ENCODE data around the gene APEX1. TPM values are rescaled to one million over a fixed set of nuclear protein-coding genes. Genes with fewer than 3 reads are reported as not detected.

APEX1 gene
- total RNA-seq, 3 donors from 2014 or later = 129 to 165 (median 150) TPM

- Histone ChIP-seq H3K4me1 (peaks cover 2 to 4% of the 10 kb centered on the region in 2 donors), H3K9me3 (no peaks in the 10 kb centered on the region), H3K27ac (peak overlapping the region; percentile 95 to 97), H3K27me3 (no peaks in the 10 kb centered on the region), H3K4me3 (peak overlapping the region; percentile 79 to 86 (median 81)), H3K36me3 (no peaks in the 10 kb centered on the region)
- DNase-seq (ENCODE audit: low spot score in 2 of 2) = no peak
- intact Hi-C loops (cut with DNase I; ENCODE audit: low total_unique reads) = loop anchor here (5.0 kb wide), 1 partner anchor 194 kb away; no protein-coding TSS in a partner anchor
- no peak for TF ChIP-seq CTCF (IDR thresholded peaks at IDR 0.05)
- no peak for TF ChIP-seq POLR2A (IDR thresholded peaks at IDR 0.05)
- TF ChIP-seq POLR2AphosphoS5 (IDR thresholded peaks at IDR 0.05) = no peak
These were observed 41.3 kb upstream of the APEX1 start for GRCh38 chr14:20413744-20414082.

- Histone ChIP-seq H3K9me3 (no peaks in the 10 kb centered on the region), H3K4me3 (no peak overlapping the region), H3K4me1 (peaks cover 2 to 4% of the 10 kb centered on the region in 2 donors), H3K27me3 (no peaks in the 10 kb centered on the region), H3K27ac (no peak overlapping the region), H3K36me3 (no peaks in the 10 kb centered on the region)
- no peak for DNase-seq (ENCODE audit: low spot score in 2 of 2)
- peak in 2 of 3 donors; percentile 25 to 50 for TF ChIP-seq CTCF (IDR thresholded peaks at IDR 0.05)
- TF ChIP-seq POLR2A (IDR thresholded peaks at IDR 0.05) = no peak
- TF ChIP-seq POLR2AphosphoS5 (IDR thresholded peaks at IDR 0.05) = no peak
- intact Hi-C loops (cut with DNase I; ENCODE audit: low total_unique reads) = no loop called here
These were observed 39.2 kb upstream of the APEX1 start for GRCh38 chr14:20415782-20416206.

GRCh38 chr14:20416223-20416622 is 38.8 kb upstream of the APEX1 start:
- Histone ChIP-seq H3K27ac (no peak overlapping the region), H3K9me3 (no peaks in the 10 kb centered on the region), H3K27me3 (no peaks in the 10 kb centered on the region), H3K4me3 (no peak overlapping the region), H3K4me1 (peaks cover 2 to 4% of the 10 kb centered on the region in 2 donors), H3K36me3 (no peaks in the 10 kb centered on the region)
- intact Hi-C loops (cut with DNase I; ENCODE audit: low total_unique reads) = no loop called here
- no peak for DNase-seq (ENCODE audit: low spot score in 2 of 2)
- no peak for TF ChIP-seq CTCF (IDR thresholded peaks at IDR 0.05)
- TF ChIP-seq POLR2A (IDR thresholded peaks at IDR 0.05) = no peak
- TF ChIP-seq POLR2AphosphoS5 (IDR thresholded peaks at IDR 0.05) = no peak

GRCh38 chr14:20417250-20418186 is 37.5 kb upstream of the APEX1 start:
- Histone ChIP-seq H3K36me3 (no peaks in the 10 kb centered on the region), H3K9me3 (no peaks in the 10 kb centered on the region), H3K27me3 (no peaks in the 10 kb centered on the region), H3K4me1 (peaks cover 0 to 4% of the 10 kb centered on the region in 2 donors), H3K4me3 (no peak overlapping the region), H3K27ac (no peak overlapping the region)
- intact Hi-C loops (cut with DNase I; ENCODE audit: low total_unique reads) = no loop called here
- TF ChIP-seq CTCF (IDR thresholded peaks at IDR 0.05) (no peak), POLR2AphosphoS5 (IDR thresholded peaks at IDR 0.05) (no peak), POLR2A (IDR thresholded peaks at IDR 0.05) (no peak)
- DNase-seq (ENCODE audit: low spot score in 2 of 2) = no peak

- no peak for DNase-seq (ENCODE audit: low spot score in 2 of 2)
- intact Hi-C loops (cut with DNase I; ENCODE audit: low total_unique reads) = no loop called here
- Histone ChIP-seq H3K27me3 (no peaks in the 10 kb centered on the region), H3K9me3 (no peaks in the 10 kb centered on the region), H3K4me3 (no peak overlapping the region), H3K36me3 (no peaks in the 10 kb centered on the region), H3K27ac (no peak overlapping the region), H3K4me1 (peaks cover 0 to 4% of the 10 kb centered on the region in 2 donors)
- TF ChIP-seq POLR2AphosphoS5 (IDR thresholded peaks at IDR 0.05) = no peak
- no peak for TF ChIP-seq CTCF (IDR thresholded peaks at IDR 0.05)
- no peak for TF ChIP-seq POLR2A (IDR thresholded peaks at IDR 0.05)
These were observed 36.5 kb upstream of the APEX1 start for GRCh38 chr14:20418501-20418909.
